ENCODE measurements around the gene RARA.

Gene RARA

GRCh38 chr17:40352237-40352778 is 43.3 kb downstream of the RARA start:
- Histone ChIP-seq H3K4me1 (ENCODE audit: control insufficient read depth in 2 of 2, insufficient read depth in 2 of 2, low read length in 2 of 2) (peaks cover 26 to 32% of the 10 kb centered on the region in 2 donors), H3K9ac (ENCODE audit: low read depth in 1 of 2, low read length in 2 of 2) (no peak overlapping the region), H3K27me3 (ENCODE audit: control insufficient read depth in 2 of 2, insufficient read depth in 2 of 2, low read length in 2 of 2) (no peaks in the 10 kb centered on the region), H3K36me3 (ENCODE audit: control insufficient read depth in 2 of 2, insufficient read depth in 2 of 2, low read length in 2 of 2) (peaks cover 48 to 63% of the 10 kb centered on the region in 2 donors), H3K27ac (ENCODE audit: low read depth in 2 of 2, low read length in 2 of 2) (peak overlapping the region in 1 of 2 donors; percentile 4), H3K4me3 (ENCODE audit: low read length in 2 of 2) (no peak overlapping the region), H3K9me3 (ENCODE audit: control insufficient read depth in 2 of 2, low read length in 2 of 2) (no peaks in the 10 kb centered on the region)

DNA sequence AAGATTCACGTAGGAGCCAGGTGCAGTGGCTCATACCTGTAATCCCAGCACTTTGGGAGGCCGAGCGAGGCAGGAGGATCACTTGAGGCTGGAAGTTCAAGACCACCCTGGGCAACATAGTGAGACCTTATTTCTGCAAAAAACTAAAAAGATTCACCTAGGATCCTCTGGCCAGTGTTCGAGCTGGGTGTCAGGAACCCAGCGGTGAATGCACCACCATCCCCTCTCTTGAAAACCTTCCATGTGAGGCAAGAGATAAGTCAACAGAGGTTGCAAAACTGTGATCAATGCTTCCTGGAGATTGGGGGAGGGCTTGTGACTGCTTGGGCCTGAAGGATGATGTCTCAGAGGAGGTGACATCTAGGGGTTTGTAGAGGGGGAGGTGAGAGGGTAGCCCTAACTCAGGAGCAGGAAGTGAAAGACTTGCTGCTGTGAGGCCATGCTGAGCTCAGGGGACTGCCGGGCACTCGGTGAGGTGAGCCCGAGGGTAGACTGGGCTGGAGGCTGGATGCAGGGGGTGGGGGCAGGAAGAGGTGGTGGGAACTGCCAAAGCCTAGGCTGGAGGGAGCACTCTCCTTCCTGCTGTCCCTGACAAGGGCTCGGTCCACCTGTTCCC is 43.9 kb downstream of the RARA start:
- no peak overlapping the region for H3K4me3 ChIP-seq (ENCODE audit: low read length in 2 of 2)
- peaks cover 22 to 26% of the 10 kb centered on the region in 2 donors for H3K4me1 ChIP-seq (ENCODE audit: control insufficient read depth in 2 of 2, insufficient read depth in 2 of 2, low read length in 2 of 2)
- H3K27ac ChIP-seq (ENCODE audit: low read depth in 2 of 2, low read length in 2 of 2), result no peak overlapping the region
- H3K9me3 ChIP-seq (ENCODE audit: control insufficient read depth in 2 of 2, low read length in 2 of 2), result no peaks in the 10 kb centered on the region
- H3K9ac ChIP-seq (ENCODE audit: low read depth in 1 of 2, low read length in 2 of 2), result no peak overlapping the region
- no peaks in the 10 kb centered on the region for H3K27me3 ChIP-seq (ENCODE audit: control insufficient read depth in 2 of 2, insufficient read depth in 2 of 2, low read length in 2 of 2)
- peaks cover 48 to 63% of the 10 kb centered on the region in 2 donors for H3K36me3 ChIP-seq (ENCODE audit: control insufficient read depth in 2 of 2, insufficient read depth in 2 of 2, low read length in 2 of 2)

- Histone ChIP-seq H3K9ac (ENCODE audit: low read depth in 1 of 2, low read length in 2 of 2) (no peak overlapping the region), H3K27ac (ENCODE audit: low read depth in 2 of 2, low read length in 2 of 2) (no peak overlapping the region), H3K9me3 (ENCODE audit: control insufficient read depth in 2 of 2, low read length in 2 of 2) (no peaks in the 10 kb centered on the region), H3K36me3 (ENCODE audit: control insufficient read depth in 2 of 2, insufficient read depth in 2 of 2, low read length in 2 of 2) (peaks cover 40 to 52% of the 10 kb centered on the region in 2 donors), H3K27me3 (ENCODE audit: control insufficient read depth in 2 of 2, insufficient read depth in 2 of 2, low read length in 2 of 2) (no peaks in the 10 kb centered on the region), H3K4me1 (ENCODE audit: control insufficient read depth in 2 of 2, insufficient read depth in 2 of 2, low read length in 2 of 2) (peaks cover 15% of the 10 kb centered on the region in 2 donors), H3K4me3 (ENCODE audit: low read length in 2 of 2) (no peak overlapping the region)
Measured at GRCh38 chr17:40354221-40355122, 45.5 kb downstream of the RARA start.

- Histone ChIP-seq H3K36me3 (ENCODE audit: control insufficient read depth in 2 of 2, insufficient read depth in 2 of 2, low read length in 2 of 2) (peaks cover 35 to 44% of the 10 kb centered on the region in 2 donors), H3K27me3 (ENCODE audit: control insufficient read depth in 2 of 2, insufficient read depth in 2 of 2, low read length in 2 of 2) (no peaks in the 10 kb centered on the region), H3K4me1 (ENCODE audit: control insufficient read depth in 2 of 2, insufficient read depth in 2 of 2, low read length in 2 of 2) (peaks cover 7% of the 10 kb centered on the region in 2 donors), H3K27ac (ENCODE audit: low read depth in 2 of 2, low read length in 2 of 2) (no peak overlapping the region), H3K9me3 (ENCODE audit: control insufficient read depth in 2 of 2, low read length in 2 of 2) (no peaks in the 10 kb centered on the region), H3K9ac (ENCODE audit: low read depth in 1 of 2, low read length in 2 of 2) (no peak overlapping the region), H3K4me3 (ENCODE audit: low read length in 2 of 2) (no peak overlapping the region)
Measured at GRCh38 chr17:40355123-40355803, 46.3 kb downstream of the RARA start.

DNA sequence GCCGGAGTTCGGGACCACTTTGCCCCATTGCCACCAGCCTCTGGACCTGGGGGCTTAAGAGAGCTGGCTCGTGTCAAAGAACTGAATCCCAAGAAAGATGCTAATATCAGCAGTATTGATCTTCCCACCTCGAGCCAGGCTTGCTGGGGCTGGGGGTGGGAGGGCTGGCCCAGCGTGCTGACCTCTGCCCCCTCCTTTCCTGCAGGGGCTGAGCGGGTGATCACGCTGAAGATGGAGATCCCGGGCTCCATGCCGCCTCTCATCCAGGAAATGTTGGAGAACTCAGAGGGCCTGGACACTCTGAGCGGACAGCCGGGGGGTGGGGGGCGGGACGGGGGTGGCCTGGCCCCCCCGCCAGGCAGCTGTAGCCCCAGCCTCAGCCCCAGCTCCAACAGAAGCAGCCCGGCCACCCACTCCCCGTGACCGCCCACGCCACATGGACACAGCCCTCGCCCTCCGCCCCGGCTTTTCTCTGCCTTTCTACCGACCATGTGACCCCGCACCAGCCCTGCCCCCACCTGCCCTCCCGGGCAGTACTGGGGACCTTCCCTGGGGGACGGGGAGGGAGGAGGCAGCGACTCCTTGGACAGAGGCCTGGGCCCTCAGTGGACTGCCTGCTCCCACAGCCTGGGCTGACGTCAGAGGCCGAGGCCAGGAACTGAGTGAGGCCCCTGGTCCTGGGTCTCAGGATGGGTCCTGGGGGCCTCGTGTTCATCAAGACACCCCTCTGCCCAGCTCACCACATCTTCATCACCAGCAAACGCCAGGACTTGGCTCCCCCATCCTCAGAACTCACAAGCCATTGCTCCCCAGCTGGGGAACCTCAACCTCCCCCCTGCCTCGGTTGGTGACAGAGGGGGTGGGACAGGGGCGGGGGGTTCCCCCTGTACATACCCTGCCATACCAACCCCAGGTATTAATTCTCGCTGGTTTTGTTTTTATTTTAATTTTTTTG is 47.1 kb downstream of the RARA start:
- peaks cover 35 to 43% of the 10 kb centered on the region in 2 donors for H3K36me3 ChIP-seq (ENCODE audit: control insufficient read depth in 2 of 2, insufficient read depth in 2 of 2, low read length in 2 of 2)

DNA sequence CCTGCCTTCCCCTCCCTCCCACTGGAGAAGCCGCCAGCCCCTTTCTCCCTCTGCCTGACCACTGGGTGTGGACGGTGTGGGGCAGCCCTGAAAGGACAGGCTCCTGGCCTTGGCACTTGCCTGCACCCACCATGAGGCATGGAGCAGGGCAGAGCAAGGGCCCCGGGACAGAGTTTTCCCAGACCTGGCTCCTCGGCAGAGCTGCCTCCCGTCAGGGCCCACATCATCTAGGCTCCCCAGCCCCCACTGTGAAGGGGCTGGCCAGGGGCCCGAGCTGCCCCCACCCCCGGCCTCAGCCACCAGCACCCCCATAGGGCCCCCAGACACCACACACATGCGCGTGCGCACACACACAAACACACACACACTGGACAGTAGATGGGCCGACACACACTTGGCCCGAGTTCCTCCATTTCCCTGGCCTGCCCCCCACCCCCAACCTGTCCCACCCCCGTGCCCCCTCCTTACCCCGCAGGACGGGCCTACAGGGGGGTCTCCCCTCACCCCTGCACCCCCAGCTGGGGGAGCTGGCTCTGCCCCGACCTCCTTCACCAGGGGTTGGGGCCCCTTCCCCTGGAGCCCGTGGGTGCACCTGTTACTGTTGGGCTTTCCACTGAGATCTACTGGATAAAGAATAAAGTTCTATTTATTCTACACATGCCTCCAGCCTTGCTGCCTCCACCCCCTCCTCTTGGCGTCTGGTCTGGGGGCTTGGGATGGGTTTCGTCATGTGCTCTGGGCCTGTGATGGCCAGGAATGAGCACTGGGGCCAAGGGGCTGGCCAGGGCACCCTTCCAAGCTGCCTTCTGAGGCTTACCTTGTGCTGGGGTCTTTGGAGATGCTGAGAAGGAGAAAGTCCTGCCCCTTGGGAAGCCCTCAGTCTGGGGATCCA is 48.3 kb downstream of the RARA start:
- Histone ChIP-seq H3K4me1 (ENCODE audit: control insufficient read depth in 2 of 2, insufficient read depth in 2 of 2, low read length in 2 of 2) (peaks cover 5 to 7% of the 10 kb centered on the region in 2 donors), H3K4me3 (ENCODE audit: low read length in 2 of 2) (no peak overlapping the region), H3K36me3 (ENCODE audit: control insufficient read depth in 2 of 2, insufficient read depth in 2 of 2, low read length in 2 of 2) (peaks cover 30 to 33% of the 10 kb centered on the region in 2 donors), H3K9me3 (ENCODE audit: control insufficient read depth in 2 of 2, low read length in 2 of 2) (no peaks in the 10 kb centered on the region), H3K27ac (ENCODE audit: low read depth in 2 of 2, low read length in 2 of 2) (no peak overlapping the region), H3K27me3 (ENCODE audit: control insufficient read depth in 2 of 2, insufficient read depth in 2 of 2, low read length in 2 of 2) (peaks cover 0 to 2% of the 10 kb centered on the region in 2 donors), H3K9ac (ENCODE audit: low read depth in 1 of 2, low read length in 2 of 2) (no peak overlapping the region)

More for the DNA sequence above, 47.1 kb downstream of the RARA start:
- Histone ChIP-seq H3K9ac (ENCODE audit: low read depth in 1 of 2, low read length in 2 of 2) (no peak overlapping the region), H3K4me1 (ENCODE audit: control insufficient read depth in 2 of 2, insufficient read depth in 2 of 2, low read length in 2 of 2) (peaks cover 5% of the 10 kb centered on the region in 2 donors), H3K9me3 (ENCODE audit: control insufficient read depth in 2 of 2, low read length in 2 of 2) (no peaks in the 10 kb centered on the region), H3K27ac (ENCODE audit: low read depth in 2 of 2, low read length in 2 of 2) (no peak overlapping the region), H3K4me3 (ENCODE audit: low read length in 2 of 2) (no peak overlapping the region), H3K27me3 (ENCODE audit: control insufficient read depth in 2 of 2, insufficient read depth in 2 of 2, low read length in 2 of 2) (no peaks in the 10 kb centered on the region)

DNA sequence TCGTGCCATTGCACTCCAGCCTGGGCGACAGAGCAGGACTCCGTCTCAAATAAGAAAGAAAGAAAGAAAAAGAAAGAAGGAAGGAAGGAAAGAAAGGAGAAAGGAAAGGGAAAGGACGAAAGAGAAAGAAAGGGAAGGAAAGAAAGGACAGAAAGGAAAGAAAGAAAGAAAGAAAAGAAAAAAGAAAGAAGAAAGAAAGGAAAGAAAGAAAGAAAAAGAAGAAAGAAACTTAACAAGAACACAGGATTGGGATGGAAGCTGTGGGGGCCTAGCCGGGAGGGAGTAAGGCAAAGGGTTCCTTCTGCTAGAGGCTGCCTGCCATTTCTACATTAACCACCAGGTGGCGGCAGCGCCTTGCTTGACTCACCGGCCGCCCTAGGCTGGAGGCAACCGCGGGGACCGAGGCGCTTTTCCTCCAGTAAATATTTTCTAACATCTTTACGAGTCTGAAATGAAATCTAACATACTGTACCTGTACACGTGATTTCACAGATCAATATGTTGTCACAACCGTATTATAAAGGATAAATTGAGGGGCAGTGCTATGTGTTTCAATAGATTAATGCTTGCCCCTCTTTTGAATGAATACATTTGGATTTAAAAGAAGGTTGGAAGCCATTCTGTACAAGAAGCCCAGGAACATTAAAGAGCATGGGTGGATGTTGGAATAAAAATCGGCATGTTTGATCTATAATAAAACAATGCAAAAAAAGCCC is 49.5 kb downstream of the RARA start:
- Histone ChIP-seq H3K4me3 (ENCODE audit: low read length in 2 of 2) (peak overlapping the region in 1 of 2 donors; percentile 56), H3K36me3 (ENCODE audit: control insufficient read depth in 2 of 2, insufficient read depth in 2 of 2, low read length in 2 of 2) (peaks cover 21 to 23% of the 10 kb centered on the region in 2 donors), H3K9ac (ENCODE audit: low read depth in 1 of 2, low read length in 2 of 2) (peak overlapping the region in 1 of 2 donors; percentile 43), H3K9me3 (ENCODE audit: control insufficient read depth in 2 of 2, low read length in 2 of 2) (no peaks in the 10 kb centered on the region), H3K4me1 (ENCODE audit: control insufficient read depth in 2 of 2, insufficient read depth in 2 of 2, low read length in 2 of 2) (peaks cover 6 to 7% of the 10 kb centered on the region in 2 donors), H3K27me3 (ENCODE audit: control insufficient read depth in 2 of 2, insufficient read depth in 2 of 2, low read length in 2 of 2) (peaks cover 0 to 3% of the 10 kb centered on the region in 2 donors), H3K27ac (ENCODE audit: low read depth in 2 of 2, low read length in 2 of 2) (no peak overlapping the region)

GRCh38 chr17:40360091-40360490 is 51.1 kb downstream of the RARA start:
- peaks cover 14 to 18% of the 10 kb centered on the region in 2 donors for H3K4me1 ChIP-seq (ENCODE audit: control insufficient read depth in 2 of 2, insufficient read depth in 2 of 2, low read length in 2 of 2)
- peaks cover 0 to 3% of the 10 kb centered on the region in 2 donors for H3K27me3 ChIP-seq (ENCODE audit: control insufficient read depth in 2 of 2, insufficient read depth in 2 of 2, low read length in 2 of 2)
- H3K36me3 ChIP-seq (ENCODE audit: control insufficient read depth in 2 of 2, insufficient read depth in 2 of 2, low read length in 2 of 2), result peaks cover 11 to 13% of the 10 kb centered on the region in 2 donors
- no peak overlapping the region for H3K4me3 ChIP-seq (ENCODE audit: low read length in 2 of 2)
- no peaks in the 10 kb centered on the region for H3K9me3 ChIP-seq (ENCODE audit: control insufficient read depth in 2 of 2, low read length in 2 of 2)
- H3K9ac ChIP-seq (ENCODE audit: low read depth in 1 of 2, low read length in 2 of 2), result no peak overlapping the region
- no peak overlapping the region for H3K27ac ChIP-seq (ENCODE audit: low read depth in 2 of 2, low read length in 2 of 2)
